ENCODE data around the gene ATP5MC3.

ATP5MC3 gene

DNA sequence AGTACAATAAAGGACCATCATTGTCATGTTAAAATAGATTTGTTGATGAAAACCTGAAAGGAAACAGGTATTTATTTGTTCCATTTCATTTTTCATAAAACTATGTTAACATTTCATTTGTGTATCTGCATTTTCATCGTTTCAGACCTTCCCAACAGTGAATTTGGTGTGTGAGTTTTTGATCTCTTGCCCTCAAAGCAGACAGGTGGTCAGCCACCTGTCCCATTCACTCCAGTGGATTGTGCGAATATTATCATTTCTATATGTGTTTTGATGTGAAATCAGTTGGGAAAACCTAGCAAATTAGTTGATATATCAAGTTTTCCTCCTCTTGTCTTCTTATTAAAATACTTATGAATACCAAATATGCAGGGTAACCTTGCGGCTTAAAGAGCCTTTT, 25.4 kb upstream of the ATP5MC3 start:
- TF ChIP-seq, protein P1, sequence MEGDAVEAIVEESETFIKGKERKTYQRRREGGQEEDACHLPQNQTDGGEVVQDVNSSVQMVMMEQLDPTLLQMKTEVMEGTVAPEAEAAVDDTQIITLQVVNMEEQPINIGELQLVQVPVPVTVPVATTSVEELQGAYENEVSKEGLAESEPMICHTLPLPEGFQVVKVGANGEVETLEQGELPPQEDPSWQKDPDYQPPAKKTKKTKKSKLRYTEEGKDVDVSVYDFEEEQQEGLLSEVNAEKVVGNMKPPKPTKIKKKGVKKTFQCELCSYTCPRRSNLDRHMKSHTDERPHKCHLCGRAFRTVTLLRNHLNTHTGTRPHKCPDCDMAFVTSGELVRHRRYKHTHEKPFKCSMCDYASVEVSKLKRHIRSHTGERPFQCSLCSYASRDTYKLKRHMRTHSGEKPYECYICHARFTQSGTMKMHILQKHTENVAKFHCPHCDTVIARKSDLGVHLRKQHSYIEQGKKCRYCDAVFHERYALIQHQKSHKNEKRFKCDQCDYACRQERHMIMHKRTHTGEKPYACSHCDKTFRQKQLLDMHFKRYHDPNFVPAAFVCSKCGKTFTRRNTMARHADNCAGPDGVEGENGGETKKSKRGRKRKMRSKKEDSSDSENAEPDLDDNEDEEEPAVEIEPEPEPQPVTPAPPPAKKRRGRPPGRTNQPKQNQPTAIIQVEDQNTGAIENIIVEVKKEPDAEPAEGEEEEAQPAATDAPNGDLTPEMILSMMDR (IDR thresholded peaks at IDR 0.05; ENCODE audit: insufficient read depth, low read depth, low read length, missing control alignments): no peak
- DNase-seq (ENCODE audit: low read depth): no peak
- no peak overlapping the region for H3K4me3 ChIP-seq (ENCODE audit: low read length)

DNA sequence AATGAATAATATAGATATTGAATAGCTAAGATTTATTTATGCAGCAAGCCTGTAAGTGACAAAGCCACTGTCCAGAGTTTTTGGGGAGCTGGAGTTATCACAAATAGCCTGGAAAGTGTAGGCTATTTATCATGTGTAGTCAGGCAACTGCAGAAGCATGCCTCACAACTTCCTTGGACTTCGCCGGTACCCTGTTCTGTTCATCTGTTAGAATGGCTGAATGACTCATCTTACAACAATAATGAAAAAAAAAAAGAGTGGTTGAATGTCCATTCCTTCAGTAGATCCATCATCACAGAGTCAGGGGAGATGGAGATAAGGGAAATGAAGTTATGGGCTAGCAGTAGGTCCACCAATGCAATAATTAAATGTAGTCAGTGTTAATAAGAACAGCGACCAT, 24.0 kb upstream of the ATP5MC3 start:
- TF ChIP-seq, protein P1 (IDR thresholded peaks at IDR 0.05; ENCODE audit: insufficient read depth, low read depth, low read length, missing control alignments): no peak
- DNase-seq (ENCODE audit: low read depth): peak; percentile 39
- no peak overlapping the region for H3K4me3 ChIP-seq (ENCODE audit: low read length)

DNA sequence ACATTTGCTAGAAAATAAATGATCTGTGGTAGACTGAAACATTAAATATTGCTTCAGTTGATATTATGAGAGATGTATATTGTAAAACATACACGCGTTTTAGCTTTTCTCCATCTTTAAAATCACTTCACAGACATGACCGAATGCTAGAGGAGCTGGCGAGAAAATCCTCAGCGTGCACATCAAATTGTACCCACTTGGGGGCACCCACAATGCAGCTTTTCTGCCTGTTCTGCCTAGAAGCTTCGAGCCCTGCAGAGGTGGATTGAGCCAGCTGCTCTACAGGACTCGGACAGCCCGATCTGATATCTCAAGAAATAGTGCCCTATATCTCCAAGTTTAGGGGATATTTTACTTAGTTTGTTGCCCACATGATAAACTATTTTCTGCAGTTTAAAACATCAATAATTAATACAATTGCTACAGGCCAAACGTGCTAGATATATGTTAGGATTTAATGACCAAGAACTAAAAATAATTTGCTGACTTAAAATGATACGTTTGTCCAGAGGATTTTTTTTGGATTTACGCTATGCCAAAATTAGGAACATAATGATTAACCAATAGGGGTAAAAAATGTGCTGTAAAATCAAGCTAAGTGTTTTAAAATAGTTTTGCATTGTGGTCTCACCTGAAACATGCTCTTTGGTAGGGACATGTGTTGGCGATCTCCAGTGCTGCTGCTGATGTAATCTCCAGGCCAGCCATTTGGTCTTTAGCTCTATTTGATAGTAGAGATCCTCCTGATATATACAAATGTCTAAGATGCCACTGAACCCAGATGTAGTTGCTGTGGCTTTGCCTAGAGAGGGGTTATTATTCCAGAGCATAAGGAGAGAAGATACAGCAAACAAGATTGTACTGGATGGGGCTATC, 22.3 kb upstream of the ATP5MC3 start:
- TF ChIP-seq, protein P1 (IDR thresholded peaks at IDR 0.05; ENCODE audit: insufficient read depth, low read depth, low read length, missing control alignments): peak; percentile 55
- no peak overlapping the region for H3K4me3 ChIP-seq (ENCODE audit: low read length)
- DNase-seq (ENCODE audit: low read depth): peak; percentile 55

DNA sequence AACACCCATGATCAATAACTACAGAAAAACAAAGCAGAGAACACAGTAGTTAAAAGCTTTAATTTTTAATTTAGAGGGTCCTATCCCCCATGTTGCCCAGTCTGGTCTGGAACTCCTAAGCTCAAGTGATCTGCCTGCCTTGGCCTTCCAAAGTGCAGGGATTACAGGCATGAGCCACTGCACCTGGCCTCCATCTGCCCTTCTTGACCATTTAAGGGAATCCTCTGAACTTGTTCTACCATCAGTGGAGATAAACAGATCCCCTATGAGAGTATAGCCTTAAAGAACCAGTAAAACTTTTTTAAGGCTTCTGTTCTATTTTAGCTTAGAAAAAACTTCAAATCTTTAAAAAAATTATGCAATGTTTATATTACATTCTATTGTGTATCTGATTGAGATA, 13.5 kb upstream of the ATP5MC3 start:
- H3K4me3 ChIP-seq (ENCODE audit: low read length): no peak overlapping the region
- TF ChIP-seq, protein P1 (IDR thresholded peaks at IDR 0.05; ENCODE audit: insufficient read depth, low read depth, low read length, missing control alignments): no peak
- no peak for DNase-seq (ENCODE audit: low read depth)

DNA sequence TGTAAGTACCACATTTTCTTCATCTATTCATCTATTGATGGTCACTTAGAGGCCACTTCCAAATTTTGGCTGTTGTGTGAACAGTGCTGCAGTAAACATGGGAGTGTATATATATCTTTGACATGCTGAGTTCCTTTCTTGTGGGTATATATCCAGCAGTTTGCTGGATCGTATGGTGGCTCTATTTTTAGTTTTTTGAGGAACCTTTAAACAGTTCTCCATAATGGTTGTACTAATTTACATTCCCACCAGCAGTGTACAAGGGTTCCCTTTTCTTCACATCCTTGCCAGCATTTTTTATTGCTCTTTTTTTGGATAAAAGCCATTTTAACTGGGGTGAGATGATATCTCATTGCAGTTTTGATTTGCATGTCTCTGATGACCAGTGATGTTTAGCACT, 7.3 kb upstream of the ATP5MC3 start:
- TF ChIP-seq, protein P1 (IDR thresholded peaks at IDR 0.05; ENCODE audit: insufficient read depth, low read depth, low read length, missing control alignments): no peak
- DNase-seq (ENCODE audit: low read depth): no peak
- no peak overlapping the region for H3K4me3 ChIP-seq (ENCODE audit: low read length)

DNA sequence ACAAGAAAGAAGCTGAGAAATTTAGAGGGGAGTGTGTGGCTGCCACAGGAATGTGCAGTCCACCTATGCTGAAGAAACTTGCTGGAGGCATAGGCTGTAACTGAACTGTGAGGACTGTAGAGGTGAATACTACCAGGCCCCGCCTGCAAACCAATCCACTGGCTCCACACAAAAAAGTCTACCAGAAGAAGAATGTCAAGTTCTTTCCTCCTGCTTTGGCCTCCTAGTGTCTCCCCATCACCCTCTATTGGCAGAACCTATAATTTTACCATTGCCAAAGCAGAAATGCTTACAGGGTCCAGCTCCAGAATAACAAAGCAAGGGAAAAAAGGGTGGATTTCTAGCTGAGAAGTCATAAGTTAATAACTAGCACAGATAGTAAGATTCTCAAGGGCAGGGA, 5.9 kb upstream of the ATP5MC3 start:
- TF ChIP-seq, protein P1 (IDR thresholded peaks at IDR 0.05; ENCODE audit: insufficient read depth, low read depth, low read length, missing control alignments): peak; percentile 49
- DNase-seq (ENCODE audit: low read depth): peak; percentile 44
- no peak overlapping the region for H3K4me3 ChIP-seq (ENCODE audit: low read length)

DNA sequence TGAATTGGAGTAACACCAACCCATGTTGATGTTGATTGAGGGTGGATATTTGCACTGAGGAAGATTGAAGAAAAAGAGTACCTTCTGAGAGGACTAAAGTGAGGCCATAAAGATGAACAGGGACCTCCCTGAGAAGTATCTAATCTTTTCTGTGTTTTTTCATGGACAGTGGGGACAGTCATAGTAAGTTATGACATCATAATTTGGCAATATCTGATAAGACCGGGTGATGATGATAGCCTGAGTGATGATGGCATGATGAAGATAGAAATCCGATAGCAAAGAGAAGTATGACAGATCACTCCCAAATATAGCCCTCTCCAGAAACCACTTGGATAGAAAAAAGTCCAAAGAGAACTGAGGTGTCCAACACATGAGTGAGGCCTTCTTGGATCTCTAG, 2.2 kb upstream of the ATP5MC3 start:
- no peak for DNase-seq (ENCODE audit: low read depth)
- H3K4me3 ChIP-seq (ENCODE audit: low read length): no peak overlapping the region
- TF ChIP-seq, protein P1 (IDR thresholded peaks at IDR 0.05; ENCODE audit: insufficient read depth, low read depth, low read length, missing control alignments): no peak
